PFSK-1 (cell line): ENCODE measurements around the gene RIT1.

Source experiments
- FOXP2 ChIP-seq: optimal IDR thresholded peaks from 2 replicates; pipeline ENCODE3; 2011; ENCODE audit warnings: borderline replicate concordance, control low read depth, inconsistent platforms; ENCODE audit not compliant: insufficient read depth; ENCODE audit errors: extremely low read length, extremely low read depth
- POLR2AphosphoS5 ChIP-seq: IDR thresholded peaks from 2 replicates; pipeline ENCODE4 v1.6.1; 2012; ENCODE audit warnings: low read depth, mild to moderate bottlenecking, control low read depth, low read length, moderate library complexity
- SIN3A ChIP-seq: IDR thresholded peaks from 2 replicates; pipeline ENCODE4 v1.6.1; 2012; ENCODE audit warnings: mild to moderate bottlenecking, low read length, moderate library complexity, borderline replicate concordance; ENCODE audit not compliant: insufficient read depth
- TAF1 ChIP-seq: IDR thresholded peaks from 2 replicates; pipeline ENCODE4 v1.6.1; 2012; ENCODE audit warnings: low read length, control low read depth, borderline replicate concordance; ENCODE audit not compliant: insufficient read depth
- TF ChIP-seq, protein P1 (sequence below), 2 experiments: IDR thresholded peaks; 2 replicates each; pipeline versions ENCODE4 v1.6.1 to v1.8.0; 2011 to 2012; ENCODE audit warnings: low read depth in 2 of 2, low read length in 2 of 2, control low read depth in 1 of 2, inconsistent platforms in 1 of 2, mild to moderate bottlenecking in 1 of 2, moderate library complexity in 1 of 2; ENCODE audit not compliant: insufficient read depth in 1 of 2

GRCh38 chr1:155940993-155941844 lies 30.1 kb upstream of the RIT1 start, which contains the start of gene RXFP4:
- TF ChIP-seq TAF1 (no peak), POLR2AphosphoS5 (no peak), SIN3A (no peak), FOXP2 (no peak)
- TF ChIP-seq, protein P1, sequence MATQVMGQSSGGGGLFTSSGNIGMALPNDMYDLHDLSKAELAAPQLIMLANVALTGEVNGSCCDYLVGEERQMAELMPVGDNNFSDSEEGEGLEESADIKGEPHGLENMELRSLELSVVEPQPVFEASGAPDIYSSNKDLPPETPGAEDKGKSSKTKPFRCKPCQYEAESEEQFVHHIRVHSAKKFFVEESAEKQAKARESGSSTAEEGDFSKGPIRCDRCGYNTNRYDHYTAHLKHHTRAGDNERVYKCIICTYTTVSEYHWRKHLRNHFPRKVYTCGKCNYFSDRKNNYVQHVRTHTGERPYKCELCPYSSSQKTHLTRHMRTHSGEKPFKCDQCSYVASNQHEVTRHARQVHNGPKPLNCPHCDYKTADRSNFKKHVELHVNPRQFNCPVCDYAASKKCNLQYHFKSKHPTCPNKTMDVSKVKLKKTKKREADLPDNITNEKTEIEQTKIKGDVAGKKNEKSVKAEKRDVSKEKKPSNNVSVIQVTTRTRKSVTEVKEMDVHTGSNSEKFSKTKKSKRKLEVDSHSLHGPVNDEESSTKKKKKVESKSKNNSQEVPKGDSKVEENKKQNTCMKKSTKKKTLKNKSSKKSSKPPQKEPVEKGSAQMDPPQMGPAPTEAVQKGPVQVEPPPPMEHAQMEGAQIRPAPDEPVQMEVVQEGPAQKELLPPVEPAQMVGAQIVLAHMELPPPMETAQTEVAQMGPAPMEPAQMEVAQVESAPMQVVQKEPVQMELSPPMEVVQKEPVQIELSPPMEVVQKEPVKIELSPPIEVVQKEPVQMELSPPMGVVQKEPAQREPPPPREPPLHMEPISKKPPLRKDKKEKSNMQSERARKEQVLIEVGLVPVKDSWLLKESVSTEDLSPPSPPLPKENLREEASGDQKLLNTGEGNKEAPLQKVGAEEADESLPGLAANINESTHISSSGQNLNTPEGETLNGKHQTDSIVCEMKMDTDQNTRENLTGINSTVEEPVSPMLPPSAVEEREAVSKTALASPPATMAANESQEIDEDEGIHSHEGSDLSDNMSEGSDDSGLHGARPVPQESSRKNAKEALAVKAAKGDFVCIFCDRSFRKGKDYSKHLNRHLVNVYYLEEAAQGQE (IDR thresholded peaks at IDR 0.05; ENCODE audit: insufficient read depth in 1 of 2, low read depth in 2 of 2, low read length in 2 of 2) = no peak
